ENCODE data around the gene TBCA. TPM values are rescaled to one million over a fixed set of nuclear protein-coding genes. Genes with fewer than 3 reads are reported as not detected.

The TBCA gene
- total and polyA plus RNA-seq, 2 donors (not counting 3 experiments of a cell fraction or from before 2014, with no cell fraction given): 48.2 to 206 TPM

DNA sequence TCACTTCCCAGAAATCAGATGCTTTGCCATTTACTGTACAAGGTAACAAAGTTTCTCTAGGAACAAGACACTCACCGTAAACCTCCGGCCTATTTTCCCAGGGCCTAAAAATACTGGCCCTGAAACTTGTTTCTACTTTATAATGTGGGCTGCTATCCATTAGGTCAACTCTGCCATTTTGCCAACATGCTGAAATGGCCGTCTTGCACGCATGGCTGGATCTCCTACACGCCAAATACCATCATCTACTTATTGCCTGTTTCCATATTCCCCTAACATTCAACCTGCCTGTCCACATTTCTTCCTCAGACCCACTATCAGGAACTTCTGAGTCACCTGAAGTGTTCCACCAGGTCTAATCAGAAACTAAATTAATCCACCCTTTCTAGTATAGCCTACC lies 4.7 kb downstream of the TBCA start:
- no peak for FAIRE-seq
- BruUV-seq (replicated peaks): no TSS peak
- Histone ChIP-seq H3K9me3 (replicated peaks; ENCODE audit: control insufficient read depth, insufficient read depth, low read length) (no peaks in the 10 kb centered on the region), H3K4me2 (ENCODE audit: insufficient read depth, low read length) (no peak overlapping the region), H3K27me3 (ENCODE audit: control insufficient read depth in 2 of 2, insufficient read depth in 2 of 2, low read length in 2 of 2) (no peaks in the 10 kb centered on the region), H3K36me3 (ENCODE audit: control insufficient read depth in 2 of 2, extremely low read depth in 1 of 2, insufficient read depth in 2 of 2, low read length in 2 of 2) (peaks cover 0 to 8% of the 10 kb centered on the region in 2 experiments), H3K27ac (ENCODE audit: insufficient read depth, low read depth, low read length) (no peak overlapping the region), H2AFZ (ENCODE audit: low read depth, low read length) (no peak overlapping the region), H3K4me1 (ENCODE audit: control insufficient read depth, extremely low read depth, insufficient read depth, low read length) (peaks cover 20% of the 10 kb centered on the region), H3K9me1 (replicated peaks; ENCODE audit: control insufficient read depth, extremely low read depth, insufficient read depth, low read length) (no peaks in the 10 kb centered on the region), H3K4me3 (replicated peaks in 1 of 3; ENCODE audit: insufficient read depth in 1 of 3, low read depth in 1 of 3, low read length in 3 of 3) (no peak overlapping the region), H3K79me2 (ENCODE audit: control insufficient read depth, insufficient read depth, low read length) (peaks cover 91% of the 10 kb centered on the region), H3K9ac (replicated peaks; ENCODE audit: extremely low read depth, insufficient read depth, low read length) (no peak overlapping the region), H4K20me1 (replicated peaks; ENCODE audit: control insufficient read depth, extremely low read depth, insufficient read depth, low read length) (peaks cover 16% of the 10 kb centered on the region)
- ChIA-PET POLR2A (no interaction called here), CTCF (interaction anchor here (1.5 kb wide), 1 partner anchor 18 kb away, joined by 3 read pairs; no protein-coding TSS in a partner anchor)
- intact Hi-C loops (cut with micrococcal nuclease): loop anchor here (10.0 kb wide), 1 partner anchor 393 kb away; no protein-coding TSS in a partner anchor
- no peak for DNase-seq (ENCODE audit: low read depth, low spot score)
- dilution Hi-C loops (cut with MboI; ENCODE audit: extremely low pct_ligation_motif_present, low sequenced_read_pairs): no loop called here
- TF ChIP-seq POLR2A (IDR thresholded peaks at IDR 0.05; ENCODE audit: low read depth, low read length): no peak

DNA sequence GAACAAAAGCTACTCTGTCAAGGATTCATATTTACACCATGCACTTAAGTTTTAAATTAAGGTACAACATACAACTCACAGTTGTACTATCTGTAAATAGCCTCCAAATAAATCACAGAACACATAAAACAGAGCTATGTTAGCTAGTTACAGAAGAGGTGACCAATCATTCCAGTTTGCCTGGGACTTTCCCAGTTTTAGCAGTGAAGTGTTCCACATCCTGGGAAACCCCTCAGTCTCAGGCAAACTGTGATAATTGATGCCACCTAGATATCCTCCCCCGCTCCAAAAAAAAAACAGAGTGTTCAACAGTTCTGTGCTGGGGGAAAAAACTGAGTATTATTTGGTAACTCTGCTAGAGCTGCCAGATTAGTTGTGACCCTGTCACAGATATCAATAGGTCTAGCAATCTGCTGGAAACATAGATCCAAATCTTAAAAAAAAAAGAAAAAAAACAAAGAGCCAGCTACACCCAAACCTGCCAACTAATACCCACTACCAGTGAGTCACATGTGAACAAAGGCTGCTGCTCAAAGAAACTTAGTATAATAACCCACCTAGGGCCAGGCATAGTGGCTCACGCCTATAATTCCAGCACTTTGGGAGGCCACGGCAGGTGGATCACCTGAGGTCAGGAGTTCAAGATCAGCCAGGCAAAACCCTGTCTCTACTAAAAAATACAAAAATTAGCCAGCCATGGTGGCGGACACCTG lies 5.7 kb downstream of the TBCA start:
- H3K4me3 ChIP-seq (replicated peaks in 1 of 3; ENCODE audit: insufficient read depth in 1 of 3, low read depth in 1 of 3, low read length in 3 of 3): no peak overlapping the region
- no peak overlapping the region for H3K4me2 ChIP-seq (ENCODE audit: insufficient read depth, low read length)
- H3K9me1 ChIP-seq (replicated peaks; ENCODE audit: control insufficient read depth, extremely low read depth, insufficient read depth, low read length): no peaks in the 10 kb centered on the region
- H3K36me3 ChIP-seq (ENCODE audit: control insufficient read depth in 2 of 2, extremely low read depth in 1 of 2, insufficient read depth in 2 of 2, low read length in 2 of 2): peaks cover 0 to 8% of the 10 kb centered on the region in 2 experiments
- peaks cover 18% of the 10 kb centered on the region for H3K4me1 ChIP-seq (ENCODE audit: control insufficient read depth, extremely low read depth, insufficient read depth, low read length)
- CTCF ChIA-PET: interaction anchor here (1.5 kb wide), 1 partner anchor 19 kb away, joined by 3 read pairs; no protein-coding TSS in a partner anchor
- peaks cover 16% of the 10 kb centered on the region for H4K20me1 ChIP-seq (replicated peaks; ENCODE audit: control insufficient read depth, extremely low read depth, insufficient read depth, low read length)
- no peak for TF ChIP-seq GATA2 (IDR thresholded peaks at IDR 0.05; ENCODE audit: insufficient read depth, insufficient read length, low read depth, low read length)
- TF ChIP-seq EZH2 (IDR thresholded peaks at IDR 0.05; ENCODE audit: borderline replicate concordance, low read depth, low read length, severe bottlenecking): no peak
- TF ChIP-seq POLR2A (IDR thresholded peaks at IDR 0.05; ENCODE audit: low read depth, low read length): no peak
- TF ChIP-seq, protein P1, sequence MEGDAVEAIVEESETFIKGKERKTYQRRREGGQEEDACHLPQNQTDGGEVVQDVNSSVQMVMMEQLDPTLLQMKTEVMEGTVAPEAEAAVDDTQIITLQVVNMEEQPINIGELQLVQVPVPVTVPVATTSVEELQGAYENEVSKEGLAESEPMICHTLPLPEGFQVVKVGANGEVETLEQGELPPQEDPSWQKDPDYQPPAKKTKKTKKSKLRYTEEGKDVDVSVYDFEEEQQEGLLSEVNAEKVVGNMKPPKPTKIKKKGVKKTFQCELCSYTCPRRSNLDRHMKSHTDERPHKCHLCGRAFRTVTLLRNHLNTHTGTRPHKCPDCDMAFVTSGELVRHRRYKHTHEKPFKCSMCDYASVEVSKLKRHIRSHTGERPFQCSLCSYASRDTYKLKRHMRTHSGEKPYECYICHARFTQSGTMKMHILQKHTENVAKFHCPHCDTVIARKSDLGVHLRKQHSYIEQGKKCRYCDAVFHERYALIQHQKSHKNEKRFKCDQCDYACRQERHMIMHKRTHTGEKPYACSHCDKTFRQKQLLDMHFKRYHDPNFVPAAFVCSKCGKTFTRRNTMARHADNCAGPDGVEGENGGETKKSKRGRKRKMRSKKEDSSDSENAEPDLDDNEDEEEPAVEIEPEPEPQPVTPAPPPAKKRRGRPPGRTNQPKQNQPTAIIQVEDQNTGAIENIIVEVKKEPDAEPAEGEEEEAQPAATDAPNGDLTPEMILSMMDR (IDR thresholded peaks at IDR 0.05; ENCODE audit: extremely low read depth in 1 of 2, insufficient read depth in 1 of 2, low read depth in 1 of 2, low read length in 2 of 2): no peak
- no peak for TF ChIP-seq MYC (IDR thresholded peaks at IDR 0.05; ENCODE audit: low read depth, low read length)
- TF ChIP-seq POLR2AphosphoS5 (IDR thresholded peaks at IDR 0.05; ENCODE audit: insufficient read depth, low read depth, low read length): no peak
- no peak for TF ChIP-seq JUN (IDR thresholded peaks at IDR 0.05; ENCODE audit: borderline replicate concordance, insufficient read depth, insufficient read length, low read depth)
- TF ChIP-seq FOS (IDR thresholded peaks at IDR 0.05; ENCODE audit: borderline replicate concordance, insufficient read depth, low read length): no peak
- TF ChIP-seq, protein P2, sequence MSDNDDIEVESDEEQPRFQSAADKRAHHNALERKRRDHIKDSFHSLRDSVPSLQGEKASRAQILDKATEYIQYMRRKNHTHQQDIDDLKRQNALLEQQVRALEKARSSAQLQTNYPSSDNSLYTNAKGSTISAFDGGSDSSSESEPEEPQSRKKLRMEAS (IDR thresholded peaks at IDR 0.05; ENCODE audit: insufficient read depth, insufficient read length): no peak
- no TSS peak for BruUV-seq (replicated peaks)
- FAIRE-seq (no peak), DNase-seq (ENCODE audit: low read depth, low spot score) (no peak)
- intact Hi-C loops (cut with micrococcal nuclease): loop anchor here (10.0 kb wide), 1 partner anchor 394 kb away; no protein-coding TSS in a partner anchor
- no peaks in the 10 kb centered on the region for H3K27me3 ChIP-seq (ENCODE audit: control insufficient read depth in 2 of 2, insufficient read depth in 2 of 2, low read length in 2 of 2)
- H3K9me3 ChIP-seq (replicated peaks; ENCODE audit: control insufficient read depth, insufficient read depth, low read length): no peaks in the 10 kb centered on the region
- no peak overlapping the region for H2AFZ ChIP-seq (ENCODE audit: low read depth, low read length)
- dilution Hi-C loops (cut with MboI; ENCODE audit: extremely low pct_ligation_motif_present, low sequenced_read_pairs): no loop called here
- no peak overlapping the region for H3K9ac ChIP-seq (replicated peaks; ENCODE audit: extremely low read depth, insufficient read depth, low read length)
- POLR2A ChIA-PET: no interaction called here
- H3K27ac ChIP-seq (ENCODE audit: insufficient read depth, low read depth, low read length): no peak overlapping the region
- H3K79me2 ChIP-seq (ENCODE audit: control insufficient read depth, insufficient read depth, low read length): peaks cover 93% of the 10 kb centered on the region

Data from endothelial cell of umbilical vein (primary cell).